ENCODE measurements around the gene DNAJC17.

- no peak for TF ChIP-seq POLR2A (IDR thresholded peaks at IDR 0.05; ENCODE audit: extremely low read depth, insufficient read length)
- TF ChIP-seq, protein P1, sequence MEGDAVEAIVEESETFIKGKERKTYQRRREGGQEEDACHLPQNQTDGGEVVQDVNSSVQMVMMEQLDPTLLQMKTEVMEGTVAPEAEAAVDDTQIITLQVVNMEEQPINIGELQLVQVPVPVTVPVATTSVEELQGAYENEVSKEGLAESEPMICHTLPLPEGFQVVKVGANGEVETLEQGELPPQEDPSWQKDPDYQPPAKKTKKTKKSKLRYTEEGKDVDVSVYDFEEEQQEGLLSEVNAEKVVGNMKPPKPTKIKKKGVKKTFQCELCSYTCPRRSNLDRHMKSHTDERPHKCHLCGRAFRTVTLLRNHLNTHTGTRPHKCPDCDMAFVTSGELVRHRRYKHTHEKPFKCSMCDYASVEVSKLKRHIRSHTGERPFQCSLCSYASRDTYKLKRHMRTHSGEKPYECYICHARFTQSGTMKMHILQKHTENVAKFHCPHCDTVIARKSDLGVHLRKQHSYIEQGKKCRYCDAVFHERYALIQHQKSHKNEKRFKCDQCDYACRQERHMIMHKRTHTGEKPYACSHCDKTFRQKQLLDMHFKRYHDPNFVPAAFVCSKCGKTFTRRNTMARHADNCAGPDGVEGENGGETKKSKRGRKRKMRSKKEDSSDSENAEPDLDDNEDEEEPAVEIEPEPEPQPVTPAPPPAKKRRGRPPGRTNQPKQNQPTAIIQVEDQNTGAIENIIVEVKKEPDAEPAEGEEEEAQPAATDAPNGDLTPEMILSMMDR (IDR thresholded peaks at IDR 0.05; ENCODE audit: low read depth, low read length): no peak
- TF ChIP-seq MYC (IDR thresholded peaks at IDR 0.05; ENCODE audit: low read depth, low read length): no peak
These were observed 63.8 kb downstream of the DNAJC17 start for GRCh38 chr15:40743485-40743901.

All from NB4 (cell line).